K562 (cell line): Measurements from ENCODE around the gene TMOD3. TPM values are rescaled to one million over a fixed set of nuclear protein-coding genes. Genes with fewer than 3 reads are reported as not detected.

Experiments
- ATAC-seq: fragments of 200-7000 bp; cut with Tn5 transposase; 3 replicates; pipeline ENCODE4 v1.9.1; 2020; ENCODE audit warnings: moderate library complexity
- BruUV-seq: library from RNA; stranded (reverse); fragments of 400-500 nt; replicated peaks from 2 replicates; lab custom pipeline; 2021; lab: Mats Ljungman, UMichigan
- CTCF ChIA-PET: fragments of 300-600 bp; formaldehyde crosslinking; extraction: SDS; loops from one replicate; lab custom pipeline; 2021; ENCODE audit warnings: low intra/inter-chr PET ratio; lab: Yijun Ruan, JAX
- POLR2A ChIA-PET: fragments of 300-600, 350-650 bp; sonication (Branson Sonifier 250); formaldehyde crosslinking; extraction: SDS; loops from one replicate; lab custom pipeline; 2021; ENCODE audit warnings: antibody characterized with exemption, inconsistent platforms; lab: Yijun Ruan, JAX
- DNase-seq, 4 experiments: peaks; one replicate each; pipeline versions ENCODE4 v3.0.0 to v3.0.0-alpha.2; 2011 to 2018; ENCODE audit warnings: low spot score in 3 of 4, mixed read lengths in 3 of 4; ENCODE audit errors: extremely low read depth in 1 of 4
- FAIRE-seq: peaks from 2 replicates; lab custom pipeline; 2011; peaks lifted over from hg19 to GRCh38; lab: Jason Lieb, UNC
- H2AFZ ChIP-seq: 2 replicates; pipeline ENCODE4 v1.6.0; 2011; ENCODE audit warnings: low read depth, low read length, control low read depth, inconsistent platforms
- H3K27ac ChIP-seq: fragments of 200-600 bp; 3 replicates; pipeline ENCODE4 v1.8.0; 2011; ENCODE audit warnings: low read depth, mild to moderate bottlenecking, control low read depth, inconsistent platforms, low read length, moderate library complexity, mixed read lengths; ENCODE audit errors: extremely low read depth
- H3K27me3 ChIP-seq, 2 experiments: fragments of 300-600 bp in 1 of 2; 2 replicates in 1 of 2; 3 replicates in 1 of 2; pipeline versions ENCODE4 v1.6.0 to v1.8.0; 2011; ENCODE audit warnings: inconsistent platforms in 2 of 2, low read length in 2 of 2, mild to moderate bottlenecking in 1 of 2, mixed read lengths in 1 of 2, moderate library complexity in 1 of 2; ENCODE audit not compliant: control insufficient read depth in 2 of 2, insufficient read depth in 2 of 2
- H3K36me3 ChIP-seq: fragments of 300-600 bp; 3 replicates; pipeline ENCODE4 v1.8.0; 2011; ENCODE audit warnings: mild to moderate bottlenecking, low read length, inconsistent platforms; ENCODE audit not compliant: control insufficient read depth, insufficient read depth
- H3K4me1 ChIP-seq, 2 experiments: fragments of 200-600 bp in 1 of 2; replicated peaks in 1 of 2; 2 replicates in 1 of 2; 3 replicates in 1 of 2; pipeline versions ENCODE4 v1.5.1 to v1.8.0; 2011; ENCODE audit warnings: inconsistent platforms in 2 of 2, low read length in 2 of 2, mild to moderate bottlenecking in 1 of 2, mixed read lengths in 1 of 2, moderate library complexity in 1 of 2; ENCODE audit not compliant: control insufficient read depth in 2 of 2, insufficient read depth in 2 of 2
- H3K4me2 ChIP-seq: 2 replicates; pipeline ENCODE4 v1.6.1; 2011; ENCODE audit warnings: low read length, control low read depth, inconsistent platforms, mixed read lengths; ENCODE audit not compliant: insufficient read depth
- H3K4me3 ChIP-seq: fragments of 200-600 bp; sonication (generic), shearing (Covaris generic); 2 replicates; pipeline ENCODE4 v1.5.1; 2016; ENCODE audit warnings: control low read depth, inconsistent platforms
- H3K79me2 ChIP-seq: fragments of 200-600 bp; 3 replicates; pipeline ENCODE4 v1.8.0; 2011; ENCODE audit warnings: low read length, inconsistent platforms; ENCODE audit not compliant: control insufficient read depth, insufficient read depth
- H3K9ac ChIP-seq, 2 experiments: 2 replicates each; pipeline versions ENCODE4 v1.6.0 to v1.6.1; 2011; ENCODE audit warnings: low read depth in 2 of 2, low read length in 2 of 2, control low read depth in 1 of 2, inconsistent platforms in 1 of 2, mild to moderate bottlenecking in 1 of 2, mixed read lengths in 1 of 2; ENCODE audit not compliant: insufficient read depth in 1 of 2
- H3K9me1 ChIP-seq: one replicate; pipeline ENCODE4 v1.6.0; 2011; ENCODE audit warnings: inconsistent platforms, mild to moderate bottlenecking, low read length, moderate library complexity; ENCODE audit not compliant: control insufficient read depth, insufficient read depth
- H3K9me3 ChIP-seq: replicated peaks from 2 replicates; pipeline ENCODE4 v1.5.1; 2011; ENCODE audit warnings: low read depth, low read length, inconsistent platforms; ENCODE audit not compliant: control insufficient read depth, insufficient read depth
- H4K20me1 ChIP-seq: replicated peaks from 2 replicates; pipeline ENCODE4 v1.6.1; 2011; ENCODE audit warnings: low read length, inconsistent platforms, mixed read lengths; ENCODE audit not compliant: control insufficient read depth, insufficient read depth
- DIDO1 ChIP-seq: fragments of 450-650 bp; IDR thresholded peaks from 2 replicates; pipeline ENCODE4 v1.6.1; 2016; ENCODE audit warnings: low read depth, missing biosample characterization, missing genetic modification characterization
- MECOM ChIP-seq: fragments of 250-450 bp; sonication (Bioruptor Pico); IDR thresholded peaks from 2 replicates; pipeline ENCODE4 v1.8.0; 2022; ENCODE audit warnings: inconsistent platforms
- NONO ChIP-seq, 2 experiments: fragments of 200-400 bp in 1 of 2; fragments of 450-650 bp in 1 of 2; formaldehyde crosslinking in 1 of 2; IDR thresholded peaks; 2 replicates each; pipeline ENCODE4 v1.6.1; 2017; ENCODE audit warnings: low read depth in 2 of 2, mild to moderate bottlenecking in 2 of 2, moderate library complexity in 2 of 2, low read length in 1 of 2
- NR2F6 ChIP-seq: fragments of 450-650 bp; formaldehyde crosslinking; IDR thresholded peaks from 2 replicates; pipeline ENCODE4 v1.4.0; 2020; ENCODE audit warnings: mild to moderate bottlenecking
- NR4A1 ChIP-seq, 2 experiments: fragments of 250-450 bp in 1 of 2; fragments of 450-650 bp in 1 of 2; sonication (Bioruptor Pico) in 1 of 2; IDR thresholded peaks; 2 replicates each; pipeline versions ENCODE4 v1.4.0 to v1.6.1; 2016 to 2020; ENCODE audit warnings: mild to moderate bottlenecking in 2 of 2, missing compliant biosample characterization in 1 of 2, missing genetic modification characterization in 1 of 2, moderate library complexity in 1 of 2
- ZC3H4 ChIP-seq: sonication (generic); formaldehyde crosslinking; IDR thresholded peaks from 2 replicates; pipeline ENCODE4 v1.9.0; 2021; ENCODE audit warnings: missing genetic modification reagents, borderline replicate concordance
- ZNF324 ChIP-seq: fragments of 250-450 bp; sonication (Bioruptor Pico); IDR thresholded peaks from 2 replicates; pipeline ENCODE4 v1.4.0; 2020; ENCODE audit warnings: mild to moderate bottlenecking
- WGBS: fragments of 100-300 bp; shearing (Covaris generic); methylation state at CpG from one replicate; pipeline ENCODE4 v1.1.6; 2016; ENCODE audit warnings: low coverage, mixed read lengths; ENCODE audit not compliant: insufficient coverage; ENCODE audit errors: missing lambda C conversion rate; 5-methylcytosine and 5-hydroxymethylcytosine counted together
- in situ Hi-C: fragments of 300-500 bp; cut with MboI; formaldehyde crosslinking; loops from 4 replicates; pipeline ENCODE4 v1.15.0; 2018; ENCODE audit warnings: inconsistent platforms, mixed read lengths
- intact Hi-C: fragments of 100-400 bp; cut with micrococcal nuclease; formaldehyde crosslinking; loops from 2 replicates; pipeline ENCODE4 v1.14.2; 2022
- polyA plus RNA-seq, 8 experiments: library from polyadenylated mRNA; depleted of rRNA in 4 of 8; stranded (reverse) in 5 of 8; unstranded in 3 of 8; fragments of >200 nt; fragmentation: Nextera tagmentation in 2 of 8; fragmentation: Illumina TruSeq in 1 of 8; extraction: Ambion mirVana in 2 of 8; extraction: Trizol in 1 of 8; gene quantifications; 2 replicates each; pipeline versions ENCODE4 v1.2.1 to v1.2.3, GENCODE V29; 2011 to 2014; ENCODE audit warnings: inconsistent platforms in 1 of 8, missing spikeins in 1 of 8
- total RNA-seq, 7 experiments: library from RNA; depleted of rRNA in 6 of 7; stranded (reverse); fragments of >200 nt in 6 of 7; fragmentation: Illumina TruSeq in 2 of 7; extraction: Trizol in 2 of 7; gene quantifications; 2 replicates each; pipeline versions ENCODE4 v1.2.1 to v1.2.3, GENCODE V29; 2011 to 2021; ENCODE audit warnings: low replicate concordance in 1 of 7
- TF ChIP-seq, protein P1 (sequence below), 2 experiments: fragments of 450-650 bp; formaldehyde crosslinking in 1 of 2; IDR thresholded peaks; 2 replicates each; pipeline versions ENCODE4 v1.4.0 to v1.6.1; 2014 to 2020; ENCODE audit warnings: mild to moderate bottlenecking in 2 of 2, borderline replicate concordance in 1 of 2, low read depth in 1 of 2

Gene TMOD3
- total and polyA plus RNA-seq, 9 of the 15 experiments (the other 6 are each of a cell fraction or from before 2014, with no cell fraction given): 6.8 to 45.0 (median 30.9) TPM

- Histone ChIP-seq H3K4me2 (no peak overlapping the region), H3K9me3 (no peaks in the 10 kb centered on the region), H3K36me3 (no peaks in the 10 kb centered on the region), H2AFZ (no peak overlapping the region), H3K27ac (peak overlapping the region; percentile 60; the same call in 1 of the 3 replicates), H3K27me3 (no peaks in the 10 kb centered on the region), H3K79me2 (peaks cover 94% of the 10 kb centered on the region), H3K9ac (no peak overlapping the region), H3K9me1 (no peaks in the 10 kb centered on the region), H3K4me3 (no peak overlapping the region), H4K20me1 (peaks cover 25% of the 10 kb centered on the region), H3K4me1 (peaks cover 4 to 54% of the 10 kb centered on the region in 2 experiments)
- FAIRE-seq (no peak), DNase-seq (no peak), ATAC-seq (no peak)
- in situ Hi-C loops: no loop called here
- ChIA-PET CTCF (no interaction called here), POLR2A (interaction anchor here (0.8 to 3.7 kb wide), 5 partner anchors 9 to 28 kb away, joined by 3 to 18 read pairs (median 7); partner anchors contain the start of gene TMOD3)
- intact Hi-C loops: no loop called here
- TF ChIP-seq DIDO1 (tag): no peak
- TF ChIP-seq NONO (IDR thresholded peaks at IDR 0.05; ENCODE audit: low read depth in 2 of 2, low read length in 1 of 2): no peak
- no peak for TF ChIP-seq NR4A1 (CRISPR knock-in tag; IDR thresholded peaks at IDR 0.05)
- no peak for TF ChIP-seq NR4A1 (tag; IDR thresholded peaks at IDR 0.05)
- TF ChIP-seq, protein P1, sequence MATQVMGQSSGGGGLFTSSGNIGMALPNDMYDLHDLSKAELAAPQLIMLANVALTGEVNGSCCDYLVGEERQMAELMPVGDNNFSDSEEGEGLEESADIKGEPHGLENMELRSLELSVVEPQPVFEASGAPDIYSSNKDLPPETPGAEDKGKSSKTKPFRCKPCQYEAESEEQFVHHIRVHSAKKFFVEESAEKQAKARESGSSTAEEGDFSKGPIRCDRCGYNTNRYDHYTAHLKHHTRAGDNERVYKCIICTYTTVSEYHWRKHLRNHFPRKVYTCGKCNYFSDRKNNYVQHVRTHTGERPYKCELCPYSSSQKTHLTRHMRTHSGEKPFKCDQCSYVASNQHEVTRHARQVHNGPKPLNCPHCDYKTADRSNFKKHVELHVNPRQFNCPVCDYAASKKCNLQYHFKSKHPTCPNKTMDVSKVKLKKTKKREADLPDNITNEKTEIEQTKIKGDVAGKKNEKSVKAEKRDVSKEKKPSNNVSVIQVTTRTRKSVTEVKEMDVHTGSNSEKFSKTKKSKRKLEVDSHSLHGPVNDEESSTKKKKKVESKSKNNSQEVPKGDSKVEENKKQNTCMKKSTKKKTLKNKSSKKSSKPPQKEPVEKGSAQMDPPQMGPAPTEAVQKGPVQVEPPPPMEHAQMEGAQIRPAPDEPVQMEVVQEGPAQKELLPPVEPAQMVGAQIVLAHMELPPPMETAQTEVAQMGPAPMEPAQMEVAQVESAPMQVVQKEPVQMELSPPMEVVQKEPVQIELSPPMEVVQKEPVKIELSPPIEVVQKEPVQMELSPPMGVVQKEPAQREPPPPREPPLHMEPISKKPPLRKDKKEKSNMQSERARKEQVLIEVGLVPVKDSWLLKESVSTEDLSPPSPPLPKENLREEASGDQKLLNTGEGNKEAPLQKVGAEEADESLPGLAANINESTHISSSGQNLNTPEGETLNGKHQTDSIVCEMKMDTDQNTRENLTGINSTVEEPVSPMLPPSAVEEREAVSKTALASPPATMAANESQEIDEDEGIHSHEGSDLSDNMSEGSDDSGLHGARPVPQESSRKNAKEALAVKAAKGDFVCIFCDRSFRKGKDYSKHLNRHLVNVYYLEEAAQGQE (IDR thresholded peaks at IDR 0.05; ENCODE audit: borderline replicate concordance): no peak
- TF ChIP-seq, protein P1 (CRISPR knock-in tag; IDR thresholded peaks at IDR 0.05; ENCODE audit: low read depth): no peak
- TF ChIP-seq NR2F6 (CRISPR knock-in tag): no peak
- no peak for TF ChIP-seq ZC3H4 (CRISPR knock-in tag)
- no peak for TF ChIP-seq ZNF324 (CRISPR knock-in tag)
- TF ChIP-seq MECOM (CRISPR knock-in tag): no peak
- no TSS peak for BruUV-seq
- WGBS: 70% methylated on average over 3 of the region's 3 CpGs
Observed at GRCh38 chr15:51842265-51842664, 12.8 kb downstream of the TMOD3 start.
